HAP-1 (cell line): ENCODE results near the gene ITGB5.
"Not testable (repeated sequence)": the region's sequence is repeated elsewhere in the genome, so short reads cannot be mapped to it uniquely, and the experiment has no call there.

Experiments
- DNase-seq, 2 experiments: peaks; one replicate each; pipeline ENCODE4 v3.0.0-alpha.2; 2016 to 2020; ENCODE audit warnings: low spot score in 2 of 2
- H3K27me3 ChIP-seq: fragments of 250-450 bp; sonication (Bioruptor Pico); 2 replicates; pipeline ENCODE4 v1.5.1; 2020; ENCODE audit warnings: low read depth, mild to moderate bottlenecking, moderate library complexity
- H3K36me3 ChIP-seq: fragments of 250-450 bp; sonication (Bioruptor Pico); replicated peaks from 2 replicates; pipeline ENCODE4 v1.5.1; 2020; ENCODE audit warnings: mild to moderate bottlenecking
- H3K4me1 ChIP-seq: fragments of 250-450 bp; sonication (Bioruptor Pico); 2 replicates; pipeline ENCODE4 v1.5.1; 2020; ENCODE audit warnings: mild to moderate bottlenecking
- H3K4me3 ChIP-seq: fragments of 250-450 bp; sonication (Bioruptor Pico); 2 replicates; pipeline ENCODE4 v1.5.1; 2020; ENCODE audit warnings: mild to moderate bottlenecking, moderate library complexity
- H3K9me3 ChIP-seq: fragments of 250-450 bp; sonication (Bioruptor Pico); 2 replicates; pipeline ENCODE4 v1.5.1; 2020; ENCODE audit warnings: mild to moderate bottlenecking, moderate library complexity
- in situ Hi-C: fragments of 300-500 bp; cut with MboI; formaldehyde crosslinking; loops from 3 replicates; pipeline ENCODE4 v1.14.3; 2020; ENCODE audit warnings: low sequenced_read_pairs, inconsistent platforms, mixed read lengths

ITGB5 gene

GRCh38 chr3:124833710-124834332 is 53.3 kb downstream of the ITGB5 start:
- Histone ChIP-seq H3K27me3 (no peaks in the 10 kb centered on the region), H3K9me3 (no peaks in the 10 kb centered on the region), H3K4me3 (no peak overlapping the region), H3K36me3 (no peaks in the 10 kb centered on the region), H3K4me1 (peaks cover 3% of the 10 kb centered on the region)
- DNase-seq, result no peak
- in situ Hi-C loops, result no loop called here

GRCh38 chr3:124832782-124833709 is 54.1 kb downstream of the ITGB5 start:
- in situ Hi-C loops, result no loop called here
- DNase-seq, result no peak
- Histone ChIP-seq H3K4me3 (no peak overlapping the region), H3K9me3 (no peaks in the 10 kb centered on the region), H3K27me3 (no peaks in the 10 kb centered on the region), H3K4me1 (peaks cover 10% of the 10 kb centered on the region), H3K36me3 (no peaks in the 10 kb centered on the region)

- Histone ChIP-seq H3K27me3 (no peaks in the 10 kb centered on the region), H3K36me3 (no peaks in the 10 kb centered on the region), H3K4me3 (no peak overlapping the region), H3K9me3 (no peaks in the 10 kb centered on the region), H3K4me1 (peaks cover 20% of the 10 kb centered on the region)
- in situ Hi-C loops, result no loop called here
- DNase-seq, result no peak
Observed at GRCh38 chr3:124831628-124832199, 55.5 kb downstream of the ITGB5 start.

- Histone ChIP-seq H3K27me3 (no peaks in the 10 kb centered on the region), H3K9me3 (no peaks in the 10 kb centered on the region), H3K4me3 (no peak overlapping the region), H3K4me1 (peaks cover 29% of the 10 kb centered on the region), H3K36me3 (no peaks in the 10 kb centered on the region)
- no peak for DNase-seq
- in situ Hi-C loops, result no loop called here
Observed at GRCh38 chr3:124829819-124830554, 57.2 kb downstream of the ITGB5 start.

GRCh38 chr3:124829178-124829818 is 57.9 kb downstream of the ITGB5 start:
- no peaks in the 10 kb centered on the region for H3K9me3 ChIP-seq
- no peak overlapping the region for H3K4me3 ChIP-seq
- no peak for DNase-seq
- no peaks in the 10 kb centered on the region for H3K36me3 ChIP-seq
- in situ Hi-C loops, result no loop called here
- no peaks in the 10 kb centered on the region for H3K27me3 ChIP-seq
- H3K4me1 ChIP-seq, result peaks cover 29% of the 10 kb centered on the region

GRCh38 chr3:124827476-124828206 is 59.5 kb downstream of the ITGB5 start:
- H3K36me3 ChIP-seq, in situ Hi-C loops, H3K27me3 ChIP-seq, H3K4me3 ChIP-seq, H3K9me3 ChIP-seq: not testable (repeated sequence)
- H3K4me1 ChIP-seq, result peaks cover 29% of the 10 kb centered on the region
- peak; percentile 67 to 79 for DNase-seq

- in situ Hi-C loops, result no loop called here
- DNase-seq, result peak; percentile 85 to 94
- Histone ChIP-seq H3K4me1 (peaks cover 29% of the 10 kb centered on the region), H3K27me3 (no peaks in the 10 kb centered on the region), H3K36me3 (no peaks in the 10 kb centered on the region), H3K9me3 (no peaks in the 10 kb centered on the region), H3K4me3 (no peak overlapping the region)
Observed at GRCh38 chr3:124826703-124827102, 60.5 kb downstream of the ITGB5 start.

- H3K4me3 ChIP-seq, result no peak overlapping the region
- H3K36me3 ChIP-seq, result no peaks in the 10 kb centered on the region
- peaks cover 29% of the 10 kb centered on the region for H3K4me1 ChIP-seq
- no peaks in the 10 kb centered on the region for H3K9me3 ChIP-seq
- DNase-seq, result no peak
- in situ Hi-C loops, result no loop called here
- no peaks in the 10 kb centered on the region for H3K27me3 ChIP-seq
Observed at GRCh38 chr3:124824286-124824915, 62.8 kb downstream of the ITGB5 start.

GRCh38 chr3:124823648-124824047 is 63.5 kb downstream of the ITGB5 start:
- DNase-seq, result no peak
- Histone ChIP-seq H3K4me1 (peaks cover 33% of the 10 kb centered on the region), H3K9me3 (no peaks in the 10 kb centered on the region), H3K4me3 (no peak overlapping the region), H3K27me3 (no peaks in the 10 kb centered on the region), H3K36me3 (no peaks in the 10 kb centered on the region)
- in situ Hi-C loops, result no loop called here

- Histone ChIP-seq H3K27me3 (no peaks in the 10 kb centered on the region), H3K9me3 (no peaks in the 10 kb centered on the region), H3K4me1 (peaks cover 30% of the 10 kb centered on the region), H3K36me3 (no peaks in the 10 kb centered on the region), H3K4me3 (no peak overlapping the region)
- in situ Hi-C loops, result no loop called here
- DNase-seq, result no peak
Observed at GRCh38 chr3:124823206-124823605, 64.0 kb downstream of the ITGB5 start.

- Histone ChIP-seq H3K4me1 (peaks cover 15% of the 10 kb centered on the region), H3K36me3 (no peaks in the 10 kb centered on the region; the same call in 1 of the 2 replicates), H3K4me3 (no peak overlapping the region), H3K27me3 (no peaks in the 10 kb centered on the region), H3K9me3 (no peaks in the 10 kb centered on the region)
- in situ Hi-C loops, result no loop called here
- no peak for DNase-seq
Observed at GRCh38 chr3:124821356-124821755, 65.8 kb downstream of the ITGB5 start.

- Histone ChIP-seq H3K27me3 (no peaks in the 10 kb centered on the region), H3K4me1 (peaks cover 12% of the 10 kb centered on the region), H3K36me3 (peaks cover 2% of the 10 kb centered on the region; the same call in 1 of the 2 replicates), H3K9me3 (no peaks in the 10 kb centered on the region), H3K4me3 (no peak overlapping the region)
- in situ Hi-C loops, result no loop called here
- DNase-seq, result peak; percentile 71 to 86
Observed at GRCh38 chr3:124818398-124819091, 68.6 kb downstream of the ITGB5 start.
